Tibial artery (tissue), 4 donors: ENCODE measurements around the gene ZNF879.
A peak's percentile ranks its signal among the peaks of the same experiment; 100 is the strongest.

Experiments used
- DNase-seq, 2 donors: peaks; one replicate each; pipeline ENCODE4 v3.0.0-alpha.2; 2019
- H3K27ac ChIP-seq, 2 donors: fragments of 200-600 bp; sonication (generic) in 1 of 2; 1 replicate in 1 of 2; 2 replicates in 1 of 2; pipeline ENCODE4 v1.5.1; 2018 to 2019; ENCODE audit warnings: mild to moderate bottlenecking in 1 of 2
- H3K27me3 ChIP-seq, 2 donors: fragments of 200-600 bp; sonication (generic) in 1 of 2; one replicate each; pipeline versions ENCODE4 v1.5.1 to v1.6.0; 2016 to 2019
- H3K36me3 ChIP-seq, 3 donors: fragments of 200-600 bp; sonication (generic) in 2 of 3; one replicate each; pipeline ENCODE4 v1.5.1; 2016 to 2019; ENCODE audit warnings: mild to moderate bottlenecking in 2 of 3
- H3K4me1 ChIP-seq, 4 donors: fragments of 200-600 bp; sonication (generic) in 2 of 4; 1 replicate in 3 of 4; 2 replicates in 1 of 4; pipeline ENCODE4 v1.5.1; 2016 to 2019
- H3K4me3 ChIP-seq, 2 donors: fragments of 200-600 bp; sonication (generic) in 1 of 2; 1 replicate in 1 of 2; 2 replicates in 1 of 2; pipeline ENCODE4 v1.5.1; 2018 to 2019; ENCODE audit warnings: mild to moderate bottlenecking in 2 of 2
- H3K9me3 ChIP-seq, 3 donors: fragments of 200-600 bp; sonication (generic) in 1 of 3; one replicate each; pipeline ENCODE4 v1.5.1; 2016 to 2019
- intact Hi-C: fragments of 100-400 bp; cut with DNase I; formaldehyde crosslinking; loops from one replicate; pipeline ENCODE4 v1.15.0; 2023; ENCODE audit warnings: low total_unique reads
- TF ChIP-seq, protein P1 (sequence below), 2 experiments: fragments of 200-600 bp in 1 of 2; fragments of 450-650 bp in 1 of 2; IDR thresholded peaks; one replicate each; pipeline ENCODE4 v1.5.1; 2017 to 2019; ENCODE audit warnings: antibody characterized with exemption in 2 of 2, mild to moderate bottlenecking in 1 of 2, moderate library complexity in 1 of 2

ZNF879 gene

DNA sequence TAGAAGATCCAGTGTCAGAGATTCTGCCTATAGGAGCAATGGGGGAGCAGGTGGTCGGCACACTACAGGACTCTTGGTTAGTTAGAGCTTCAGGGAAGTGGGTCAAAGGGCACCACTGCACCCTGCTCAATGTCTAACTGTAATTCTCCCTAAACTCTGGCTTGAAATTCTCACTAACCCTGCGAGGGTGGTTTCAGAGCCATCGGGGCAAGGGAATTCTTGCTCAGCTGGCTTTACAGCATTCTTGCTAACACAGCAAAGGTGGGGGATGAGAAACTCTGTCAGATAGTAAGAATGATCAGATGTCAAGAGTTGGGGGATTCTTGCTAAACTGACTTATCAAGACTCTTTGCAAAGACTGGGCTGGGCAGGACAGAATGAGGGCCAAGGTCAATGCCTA, 31.8 kb downstream of the ZNF879 start:
- no peak overlapping the region for H3K4me3 ChIP-seq
- no peaks in the 10 kb centered on the region for H3K36me3 ChIP-seq
- H3K27ac ChIP-seq: no peak overlapping the region
- H3K4me1 ChIP-seq: no peaks in the 10 kb centered on the region
- intact Hi-C loops: no loop called here
- TF ChIP-seq, protein P1, sequence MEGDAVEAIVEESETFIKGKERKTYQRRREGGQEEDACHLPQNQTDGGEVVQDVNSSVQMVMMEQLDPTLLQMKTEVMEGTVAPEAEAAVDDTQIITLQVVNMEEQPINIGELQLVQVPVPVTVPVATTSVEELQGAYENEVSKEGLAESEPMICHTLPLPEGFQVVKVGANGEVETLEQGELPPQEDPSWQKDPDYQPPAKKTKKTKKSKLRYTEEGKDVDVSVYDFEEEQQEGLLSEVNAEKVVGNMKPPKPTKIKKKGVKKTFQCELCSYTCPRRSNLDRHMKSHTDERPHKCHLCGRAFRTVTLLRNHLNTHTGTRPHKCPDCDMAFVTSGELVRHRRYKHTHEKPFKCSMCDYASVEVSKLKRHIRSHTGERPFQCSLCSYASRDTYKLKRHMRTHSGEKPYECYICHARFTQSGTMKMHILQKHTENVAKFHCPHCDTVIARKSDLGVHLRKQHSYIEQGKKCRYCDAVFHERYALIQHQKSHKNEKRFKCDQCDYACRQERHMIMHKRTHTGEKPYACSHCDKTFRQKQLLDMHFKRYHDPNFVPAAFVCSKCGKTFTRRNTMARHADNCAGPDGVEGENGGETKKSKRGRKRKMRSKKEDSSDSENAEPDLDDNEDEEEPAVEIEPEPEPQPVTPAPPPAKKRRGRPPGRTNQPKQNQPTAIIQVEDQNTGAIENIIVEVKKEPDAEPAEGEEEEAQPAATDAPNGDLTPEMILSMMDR (IDR thresholded peaks at IDR 0.05): no peak
- H3K9me3 ChIP-seq: no peaks in the 10 kb centered on the region
- H3K27me3 ChIP-seq: no peaks in the 10 kb centered on the region
- no peak for DNase-seq

DNA sequence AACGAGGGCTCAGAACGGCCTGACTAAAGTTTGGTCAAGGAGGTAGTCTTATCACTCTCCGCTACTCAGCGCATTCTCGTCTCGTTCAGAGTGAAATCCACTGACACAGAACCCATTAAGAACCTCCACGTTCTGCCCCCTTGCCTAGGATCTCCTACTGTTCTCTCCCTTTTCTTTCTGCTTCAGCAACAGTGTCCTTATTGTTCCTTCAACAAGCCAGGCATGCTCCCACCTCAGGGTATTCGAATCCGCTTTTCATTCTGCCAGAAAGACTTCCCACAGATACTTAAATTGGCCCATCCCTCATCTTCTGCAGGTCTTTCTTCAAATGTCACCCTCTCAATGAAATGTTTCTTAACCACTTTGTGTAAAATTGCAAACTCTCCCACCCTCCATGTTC, 32.2 kb downstream of the ZNF879 start:
- no peak overlapping the region for H3K4me3 ChIP-seq
- no peaks in the 10 kb centered on the region for H3K36me3 ChIP-seq
- TF ChIP-seq, protein P1 (IDR thresholded peaks at IDR 0.05): no peak
- H3K27ac ChIP-seq: no peak overlapping the region
- H3K4me1 ChIP-seq: peaks cover 0 to 2% (median 2%) of the 10 kb centered on the region in 4 donors
- intact Hi-C loops: no loop called here
- H3K27me3 ChIP-seq: no peaks in the 10 kb centered on the region
- H3K9me3 ChIP-seq: no peaks in the 10 kb centered on the region
- no peak for DNase-seq

- peaks cover 19 to 28% (median 26%) of the 10 kb centered on the region in 3 donors for H3K36me3 ChIP-seq
- no peaks in the 10 kb centered on the region for H3K27me3 ChIP-seq
- DNase-seq: peak; percentile 87 to 92
- H3K9me3 ChIP-seq: peaks cover 0 to 3% (median 0%) of the 10 kb centered on the region in 3 donors
- intact Hi-C loops: loop anchor here (2.0 to 10.0 kb wide), 2 partner anchors 38 to 326 kb away; partner anchors contain the start of genes ZNF354A and ZNF879
- peak within 1 kb of the TSS; percentile 80 to 81 for H3K27ac ChIP-seq
- TF ChIP-seq, protein P1 (IDR thresholded peaks at IDR 0.05): no peak
- H3K4me3 ChIP-seq: peak within 1 kb of the TSS; percentile 82 to 84
- peaks cover 7 to 14% (median 11%) of the 10 kb centered on the region in 4 donors for H3K4me1 ChIP-seq
Observed at GRCh38 chr5:179060116-179061008, 36.8 kb downstream of the ZNF879 start, which contains the start of gene ZNF354C. Gene ZNF354C, plus strand, starts transcription at chr5:179060373. Its CDS starts 1,696 bp downstream, at chr5:179062069.

DNA sequence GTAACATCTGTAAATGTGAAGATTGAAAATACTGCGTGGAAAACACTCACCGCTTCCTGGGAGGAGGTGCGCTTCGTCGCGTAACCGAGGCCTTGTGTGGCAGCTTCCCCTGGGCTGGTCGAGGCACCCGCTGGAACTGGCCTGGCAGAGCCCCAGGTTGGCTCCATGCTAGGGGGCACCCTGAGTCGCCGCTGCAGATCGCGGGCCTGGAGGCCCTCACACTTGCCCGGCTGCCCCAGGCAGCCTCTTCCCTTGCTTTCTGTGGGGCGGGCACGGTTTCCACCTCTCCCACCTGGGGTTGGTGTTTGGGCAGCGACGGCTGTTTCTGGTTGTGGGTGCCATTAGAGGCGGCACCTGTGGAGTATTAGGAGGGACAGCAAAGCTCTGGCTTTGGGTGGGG, 37.4 kb downstream of the ZNF879 start:
- Histone ChIP-seq H3K27me3 (no peaks in the 10 kb centered on the region), H3K4me1 (peaks cover 7 to 14% (median 11%) of the 10 kb centered on the region in 4 donors), H3K27ac (peak overlapping the region in 1 of 2 donors; percentile 81), H3K36me3 (peaks cover 26 to 35% (median 32%) of the 10 kb centered on the region in 3 donors), H3K9me3 (peaks cover 0 to 10% (median 0%) of the 10 kb centered on the region in 3 donors), H3K4me3 (peak overlapping the region; percentile 82 to 84)
- TF ChIP-seq, protein P1 (IDR thresholded peaks at IDR 0.05): no peak
- intact Hi-C loops: loop anchor here (2.0 to 10.0 kb wide), 2 partner anchors 38 to 326 kb away; partner anchors contain the start of genes ZNF354A and ZNF879
- no peak for DNase-seq

GRCh38 chr5:179065703-179066102, 42.1 kb downstream of the ZNF879 start:
- TF ChIP-seq, protein P1 (IDR thresholded peaks at IDR 0.05): no peak
- H3K36me3 ChIP-seq: peaks cover 71 to 79% (median 73%) of the 10 kb centered on the region in 3 donors
- intact Hi-C loops: loop anchor here (10.0 kb wide), 1 partner anchor 331 kb away; the partner anchor contains the start of gene ZNF354A
- H3K4me1 ChIP-seq: peaks cover 7 to 13% (median 10%) of the 10 kb centered on the region in 4 donors
- DNase-seq: no peak
- no peak overlapping the region for H3K4me3 ChIP-seq
- no peaks in the 10 kb centered on the region for H3K27me3 ChIP-seq
- peaks cover 10 to 54% (median 31%) of the 10 kb centered on the region in 3 donors for H3K9me3 ChIP-seq
- H3K27ac ChIP-seq: no peak overlapping the region
